HG03097 (cell line): ENCODE results near the gene NOP16.
"Not testable (repeated sequence)": the region's sequence is repeated elsewhere in the genome, so short reads cannot be mapped to it uniquely, and the experiment has no call there.

Experiments used
- ATAC-seq: cut with Tn5 transposase; IDR thresholded peaks from one replicate; pipeline ENCODE4 v1.9.1; 2021; ENCODE audit not compliant: unreplicated experiment, low FRiP score

The NOP16 gene

DNA sequence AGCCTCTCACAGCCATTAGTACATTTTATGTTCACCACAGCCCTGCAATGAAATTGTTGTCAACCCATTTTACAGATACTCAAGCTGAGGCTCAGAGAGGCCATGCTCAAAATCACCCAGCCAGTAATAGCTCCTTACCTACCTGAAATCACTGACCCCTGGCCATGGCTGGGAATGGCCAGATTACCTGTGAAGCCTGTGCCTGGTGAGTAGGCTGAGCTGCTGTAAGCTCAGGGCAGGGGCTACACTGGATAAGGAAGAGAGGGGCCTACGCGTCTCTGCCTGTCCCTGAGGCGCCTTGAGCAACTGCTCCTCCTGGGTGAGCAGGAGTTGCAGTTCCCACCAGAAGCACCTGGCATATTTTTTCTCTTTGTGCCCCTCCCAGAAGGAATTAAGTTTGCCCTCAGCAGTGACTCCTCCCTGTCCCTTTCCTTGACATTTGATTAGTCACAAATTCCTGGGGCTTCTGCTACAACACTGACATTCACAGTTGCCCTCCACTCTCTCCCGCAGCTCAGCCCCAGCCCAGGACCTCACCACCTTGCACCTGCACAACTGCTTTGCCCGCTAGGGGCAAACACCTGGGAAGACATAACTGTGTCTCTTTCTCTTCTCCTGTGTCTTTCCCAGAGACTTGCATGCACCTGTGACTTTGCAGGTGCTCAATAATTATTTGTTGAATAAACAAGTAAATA lies 22.2 kb upstream of the NOP16 start:
- no peak for ATAC-seq

DNA sequence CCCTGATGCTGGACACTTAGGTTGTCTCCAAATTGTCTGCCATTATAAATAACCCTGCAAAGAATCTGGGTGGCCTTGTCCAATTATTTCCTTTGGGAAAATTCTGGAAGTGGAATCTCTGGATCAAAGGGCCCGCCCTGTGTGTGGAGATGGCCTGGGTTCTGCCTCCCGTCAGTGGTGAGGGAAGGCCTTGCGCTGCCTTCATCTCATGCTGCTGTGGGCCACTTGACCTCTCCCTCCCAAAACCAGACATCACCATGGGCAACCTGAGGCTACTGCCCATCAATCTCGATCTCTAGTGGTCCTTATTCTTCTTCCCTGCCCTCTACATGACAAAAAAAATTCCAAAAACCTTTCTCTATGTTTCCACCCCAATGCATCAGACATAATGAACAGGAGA lies 21.4 kb upstream of the NOP16 start:
- ATAC-seq, result no peak

DNA sequence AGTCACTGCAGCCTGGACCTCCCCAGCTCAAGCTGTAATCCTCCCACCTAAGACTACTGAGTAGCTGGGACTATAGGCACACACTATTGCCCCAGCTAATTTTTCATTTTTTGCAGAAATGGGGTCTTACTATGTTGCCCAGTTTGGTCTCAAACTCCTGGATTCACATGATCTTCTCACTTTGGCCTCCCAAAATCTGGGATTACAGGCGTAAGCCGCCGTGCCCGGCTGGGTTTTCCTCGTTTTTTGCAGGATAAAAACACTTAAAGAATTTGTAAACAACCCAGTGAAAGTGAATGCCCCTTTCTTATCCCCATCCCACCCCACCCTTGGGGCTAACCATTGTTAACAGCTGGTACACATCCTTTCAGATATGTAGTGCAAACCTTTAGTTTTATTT lies 20.2 kb upstream of the NOP16 start:
- no peak for ATAC-seq

DNA sequence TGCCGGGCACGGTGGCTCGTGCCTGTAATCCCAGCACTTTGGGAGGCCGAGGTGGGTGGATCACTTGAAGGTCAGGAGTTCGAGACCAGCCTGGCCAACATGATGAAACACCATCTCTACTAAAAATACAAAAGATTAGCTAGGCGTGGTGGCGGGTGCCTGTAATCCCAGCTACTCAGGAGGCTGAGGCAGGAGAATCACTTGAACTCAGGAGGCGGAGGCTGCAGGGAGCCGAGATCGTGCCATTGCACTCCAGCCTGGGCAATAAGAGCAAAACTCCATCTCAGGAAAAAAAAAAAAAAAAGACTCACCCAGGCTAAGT lies 19.8 kb upstream of the NOP16 start:
- ATAC-seq, result not testable (repeated sequence)

DNA sequence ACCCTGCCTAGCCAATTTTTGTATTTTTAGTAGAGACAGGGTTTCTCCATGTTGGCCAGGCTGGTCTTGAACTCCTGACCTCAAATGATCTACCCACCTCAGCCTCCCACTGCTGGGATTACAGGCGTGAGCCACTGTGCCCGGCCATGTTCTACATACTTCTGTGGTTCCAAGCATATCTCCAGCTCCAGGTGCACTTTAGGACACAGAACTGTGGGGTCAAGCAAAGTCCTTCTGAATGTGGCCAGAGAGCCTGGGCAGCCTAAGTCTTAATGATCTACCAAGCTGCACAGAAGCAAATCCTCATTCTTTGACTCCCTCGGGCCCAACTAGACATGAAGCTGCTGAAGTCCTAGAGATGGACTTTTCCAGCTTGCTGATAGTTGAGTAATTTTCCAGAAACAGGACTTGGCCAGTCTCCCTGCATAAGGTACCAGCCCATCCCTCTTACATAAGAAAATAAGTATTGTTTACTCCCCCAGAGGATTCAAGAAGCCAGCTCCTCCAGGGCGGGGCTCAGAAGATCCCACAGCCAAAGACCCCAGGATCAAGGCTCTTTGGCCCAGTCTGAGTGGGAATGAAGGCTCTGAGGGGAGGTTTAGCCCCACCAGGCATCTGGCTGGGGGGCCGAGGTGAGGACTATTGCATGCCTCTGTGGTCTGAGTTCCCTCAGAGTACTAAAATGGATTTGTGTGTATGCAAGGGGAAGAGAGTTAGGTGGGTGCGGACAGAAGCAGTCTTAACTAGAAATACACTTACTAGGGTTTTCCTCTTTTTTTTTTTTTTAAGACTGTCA lies 19.3 kb upstream of the NOP16 start:
- no peak for ATAC-seq

DNA sequence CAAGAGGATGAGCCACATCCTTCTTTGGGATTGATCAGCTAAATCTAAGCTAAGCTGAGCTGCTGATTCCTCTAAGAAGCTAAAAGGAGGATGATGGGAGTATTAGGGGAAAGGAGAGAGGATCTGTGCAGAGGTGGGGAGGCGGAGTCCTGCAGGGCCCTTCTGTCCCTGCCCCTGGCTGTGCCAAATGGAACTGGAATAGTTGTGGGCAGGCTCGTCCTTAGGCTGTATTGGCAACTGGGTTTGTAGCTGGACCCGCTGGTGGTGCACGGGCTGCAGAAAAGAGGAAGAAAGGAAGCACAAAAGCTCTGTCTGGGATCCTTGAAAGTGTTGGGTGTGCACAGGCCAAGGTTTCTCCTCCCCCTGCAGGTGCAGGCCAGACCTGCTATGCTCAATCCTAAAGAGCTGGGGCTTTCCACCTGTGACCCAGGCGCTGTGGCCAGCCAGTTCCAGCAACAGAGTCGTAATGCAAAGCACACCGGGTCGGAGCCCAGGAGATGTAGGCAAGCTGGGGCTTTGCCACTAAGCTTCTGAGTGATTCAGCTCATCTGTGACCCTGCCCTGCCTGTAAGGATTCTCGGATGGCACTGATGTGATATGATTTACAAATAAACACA lies 18.1 kb upstream of the NOP16 start:
- ATAC-seq, result no peak

DNA sequence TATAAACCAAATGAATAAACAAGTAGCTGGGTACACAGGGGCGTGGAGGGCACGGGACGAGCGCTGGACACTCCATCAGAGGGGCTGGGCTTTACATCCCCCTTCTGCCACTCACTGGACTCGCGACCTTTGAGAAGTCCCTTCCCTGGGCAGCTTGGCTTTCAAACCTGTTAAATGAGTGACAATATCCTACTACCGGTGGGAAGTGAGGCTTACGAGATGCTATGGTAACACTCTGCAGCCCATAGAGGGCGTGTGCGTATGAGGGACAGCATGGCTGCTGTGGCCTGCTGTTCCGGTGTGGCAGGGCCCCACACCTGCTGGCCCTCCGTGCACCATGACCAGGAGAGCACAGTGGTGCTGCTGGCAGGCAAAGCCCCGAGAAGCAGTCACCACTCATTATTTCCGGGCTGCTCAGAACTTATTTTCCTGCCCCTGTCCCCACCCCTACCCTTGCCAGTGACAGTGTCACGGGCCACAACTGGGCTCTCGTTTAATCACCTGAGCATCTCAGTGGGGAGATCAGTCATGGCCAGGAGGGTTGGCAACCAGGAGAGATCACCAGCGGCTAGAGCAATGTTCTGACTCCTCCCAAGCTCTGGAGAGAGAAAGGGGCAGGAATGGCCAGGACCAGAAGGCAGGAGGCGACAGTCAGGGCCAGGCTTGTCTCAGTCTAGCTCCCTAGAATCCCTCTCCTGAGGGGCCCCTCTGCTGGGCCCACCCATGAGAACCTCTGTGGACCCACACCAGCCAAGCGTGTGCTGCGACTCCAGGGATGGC lies 17.4 kb upstream of the NOP16 start:
- no peak for ATAC-seq

DNA sequence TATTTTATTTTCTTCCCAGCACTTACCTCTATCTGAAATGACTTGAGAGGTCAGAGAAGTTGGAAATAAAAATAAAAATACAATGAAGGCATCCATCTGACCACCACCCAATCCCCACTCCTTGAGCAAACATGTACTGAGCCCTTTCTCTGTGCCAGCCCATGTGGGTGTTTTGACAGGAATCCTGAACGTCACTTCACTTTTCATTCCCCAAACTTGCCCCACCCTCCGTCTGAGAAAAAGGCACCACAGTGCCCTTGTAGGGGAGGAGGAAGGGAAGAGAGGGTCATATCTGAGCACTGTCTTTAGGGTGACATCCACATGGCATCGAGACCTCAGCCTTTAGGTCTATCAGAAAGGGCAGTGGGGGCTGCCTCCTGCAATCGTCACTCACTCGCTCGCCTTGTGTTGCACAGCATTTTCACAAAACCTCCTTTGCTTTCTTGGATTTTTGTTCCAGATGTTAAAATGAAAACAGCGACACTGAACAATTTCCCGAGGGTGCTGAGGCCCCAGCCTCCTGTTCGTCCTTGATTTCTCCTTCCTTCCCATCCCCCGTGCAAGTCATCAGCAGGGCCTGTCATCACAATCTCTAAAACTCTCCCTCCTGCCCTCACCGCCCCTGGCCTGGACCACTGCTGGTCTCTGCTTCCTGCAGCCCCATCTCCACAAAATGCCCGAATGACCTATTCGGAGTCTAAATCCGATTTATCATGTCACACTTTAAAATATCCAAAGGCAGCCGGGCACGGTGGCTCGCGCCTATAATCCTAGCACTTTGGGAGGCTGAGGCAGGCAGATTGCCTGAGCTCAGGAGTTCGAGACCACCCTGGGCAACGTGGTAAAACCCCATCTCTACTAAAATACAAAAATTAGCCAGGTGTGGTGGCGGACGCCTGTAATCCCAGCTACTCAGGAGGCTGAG lies 13.1 kb upstream of the NOP16 start:
- no peak for ATAC-seq

DNA sequence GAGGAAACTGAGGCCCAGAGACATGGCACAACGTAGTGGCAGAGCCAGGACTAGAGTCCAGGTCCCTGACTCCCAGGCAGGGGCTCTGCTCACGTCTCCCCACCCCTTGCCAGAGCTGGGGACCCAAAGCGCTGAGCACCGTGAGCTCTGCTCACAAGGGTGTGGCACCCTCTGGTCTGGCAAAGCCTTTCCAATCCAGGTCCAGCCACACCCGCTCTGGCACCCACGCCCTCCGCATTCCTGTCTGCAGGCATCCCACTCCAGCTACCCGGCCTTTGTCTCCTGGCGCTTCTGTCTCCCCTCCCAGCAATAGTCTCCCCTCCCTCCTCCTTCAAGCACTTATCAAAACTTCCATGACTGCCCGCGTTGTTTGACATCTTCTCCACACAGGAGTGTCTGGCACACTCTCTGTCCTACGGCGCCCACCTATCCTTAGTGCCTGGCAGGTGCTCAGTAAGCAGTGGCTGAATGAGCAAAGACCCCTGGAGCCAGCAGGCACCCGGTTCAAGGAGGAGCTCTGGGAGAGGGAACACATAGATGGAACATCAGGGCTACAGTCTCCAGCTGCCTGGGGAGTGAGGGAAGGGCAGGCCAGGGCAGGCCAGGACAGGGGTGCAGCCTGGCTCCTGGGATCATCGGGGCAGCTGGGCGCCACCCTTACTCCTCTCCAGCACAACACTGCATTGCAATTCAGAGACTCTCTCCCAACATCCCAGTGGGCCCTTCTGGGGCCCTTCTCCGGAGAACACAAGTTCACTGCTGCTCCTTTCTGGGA lies 12.2 kb upstream of the NOP16 start:
- ATAC-seq, result no peak

DNA sequence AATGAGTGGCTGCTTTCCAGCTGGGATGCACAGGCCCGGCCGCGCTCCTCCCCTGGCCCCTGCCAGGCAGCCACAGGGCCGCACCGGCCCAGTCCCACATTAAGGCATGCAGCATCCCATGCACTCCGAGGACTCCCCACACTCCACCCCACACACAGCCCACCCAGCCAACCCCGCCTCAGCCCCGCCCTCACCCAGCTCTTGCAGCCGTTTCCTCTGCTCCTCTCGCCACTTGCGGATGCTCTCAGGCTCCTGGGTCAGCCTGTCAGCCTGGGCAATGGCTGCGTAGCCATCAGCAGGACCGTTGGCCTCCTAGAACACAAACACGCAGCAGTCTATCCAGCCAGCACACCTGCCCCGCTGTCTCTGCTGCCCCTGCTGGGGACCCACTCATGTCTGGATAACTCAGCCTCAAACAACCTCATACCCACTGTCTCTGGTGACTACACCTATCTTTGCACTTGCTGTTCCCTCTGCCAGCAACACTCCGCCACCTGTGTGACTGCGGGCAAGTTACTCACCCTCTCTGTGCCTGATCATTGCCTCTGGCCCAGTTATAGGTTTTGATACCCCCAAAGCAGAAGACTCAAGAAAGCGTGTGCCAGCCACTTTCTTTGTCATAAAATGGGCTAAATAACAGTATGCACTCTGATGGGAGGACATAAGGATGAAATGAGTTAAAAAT lies 9.5 kb upstream of the NOP16 start:
- no peak for ATAC-seq

DNA sequence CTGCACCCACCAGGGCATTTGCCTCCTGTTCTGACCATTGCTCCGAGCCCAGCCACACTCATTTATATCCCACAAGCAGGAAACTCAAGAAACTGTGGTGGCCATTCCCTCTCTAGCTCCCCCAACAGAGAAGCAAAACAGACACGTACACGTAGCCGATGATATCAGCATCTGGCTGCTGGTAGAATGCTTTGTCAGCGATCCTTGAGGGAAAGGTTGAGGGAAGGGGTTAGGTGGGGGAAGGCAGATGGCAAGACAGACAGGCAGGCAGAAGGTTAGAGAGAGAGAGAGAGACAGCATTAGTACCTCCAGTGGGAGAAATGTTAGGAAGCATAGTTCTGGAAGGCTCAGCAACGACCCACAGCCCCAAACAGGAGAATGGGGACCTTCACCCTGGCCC lies 7.9 kb upstream of the NOP16 start:
- ATAC-seq, result no peak

DNA sequence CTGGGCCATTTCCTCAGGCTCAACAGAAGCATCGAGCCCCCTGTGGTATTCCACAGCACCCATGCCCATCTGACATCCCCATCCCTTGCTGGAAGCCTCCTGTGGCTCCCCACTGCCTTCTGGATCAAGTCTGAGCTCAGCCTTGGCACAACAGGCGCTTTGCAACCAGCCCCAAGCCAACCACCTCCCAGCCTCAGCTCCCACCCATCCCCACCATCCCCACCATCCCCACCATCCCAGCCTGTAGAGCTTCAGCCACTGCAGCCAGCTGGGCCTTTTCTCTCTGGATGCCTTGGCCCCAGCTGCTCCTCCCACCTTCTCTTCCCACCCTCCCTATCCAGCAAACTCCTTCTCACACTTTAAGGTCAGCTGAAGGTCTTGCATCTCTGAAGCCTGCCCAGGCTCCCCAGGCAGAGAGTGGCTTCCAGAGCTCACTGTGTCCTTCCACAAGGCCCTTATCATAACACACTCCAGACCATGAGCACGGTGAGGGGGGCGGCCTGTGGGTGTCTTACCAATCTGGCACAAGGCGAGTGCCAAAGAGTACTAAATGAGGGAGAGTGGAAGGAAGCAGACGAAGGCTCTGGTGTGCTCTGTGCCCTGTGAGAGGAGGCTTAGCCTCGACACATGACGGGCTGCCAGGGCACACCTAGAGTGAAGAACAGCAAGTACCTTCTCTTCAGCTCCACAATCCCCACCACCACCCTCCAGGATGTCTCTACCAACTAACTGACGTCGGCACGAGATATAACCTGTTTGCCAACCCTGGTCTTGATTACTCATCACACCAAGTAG lies 6.7 kb upstream of the NOP16 start:
- no peak for ATAC-seq

DNA sequence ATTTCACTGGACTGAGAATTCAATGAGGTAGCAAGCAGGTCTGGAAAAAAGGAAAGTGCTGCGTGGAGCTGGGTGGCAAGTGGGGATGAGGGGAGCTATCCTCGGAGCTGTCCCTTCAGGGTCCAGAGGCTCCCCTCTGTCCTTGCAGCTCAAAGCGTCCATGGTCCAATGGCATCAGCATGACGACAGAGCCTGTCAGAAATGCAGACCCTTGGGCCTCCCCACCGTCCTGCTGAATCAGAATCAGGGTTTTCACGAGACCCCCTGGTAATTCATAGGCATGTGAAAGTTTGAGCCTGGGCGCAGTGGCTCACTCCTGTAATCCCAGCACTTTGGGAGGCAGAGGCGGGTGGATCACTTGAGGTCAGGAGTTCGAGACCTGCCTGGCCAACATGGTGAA lies 5.7 kb upstream of the NOP16 start:
- no peak for ATAC-seq

DNA sequence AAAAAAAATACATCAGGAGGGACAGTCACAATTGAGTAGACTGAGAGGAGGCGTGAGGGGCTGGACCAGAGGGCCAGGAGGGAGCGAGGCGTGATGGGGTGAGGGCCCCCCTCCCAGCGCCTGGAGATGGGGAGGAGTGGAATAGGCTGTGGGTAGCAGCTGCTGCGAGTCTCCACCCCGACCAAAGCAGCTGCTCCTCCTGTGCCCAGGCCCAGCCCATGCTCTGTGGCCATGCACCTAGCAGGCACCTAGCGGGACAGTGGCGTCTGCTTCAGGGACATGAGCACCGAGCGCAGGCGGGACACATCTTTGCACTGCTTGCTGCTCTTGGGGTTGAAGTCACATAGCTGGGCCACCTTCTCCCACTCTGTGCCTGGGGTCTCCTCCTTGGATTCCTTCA lies 4.1 kb upstream of the NOP16 start:
- no peak for ATAC-seq

DNA sequence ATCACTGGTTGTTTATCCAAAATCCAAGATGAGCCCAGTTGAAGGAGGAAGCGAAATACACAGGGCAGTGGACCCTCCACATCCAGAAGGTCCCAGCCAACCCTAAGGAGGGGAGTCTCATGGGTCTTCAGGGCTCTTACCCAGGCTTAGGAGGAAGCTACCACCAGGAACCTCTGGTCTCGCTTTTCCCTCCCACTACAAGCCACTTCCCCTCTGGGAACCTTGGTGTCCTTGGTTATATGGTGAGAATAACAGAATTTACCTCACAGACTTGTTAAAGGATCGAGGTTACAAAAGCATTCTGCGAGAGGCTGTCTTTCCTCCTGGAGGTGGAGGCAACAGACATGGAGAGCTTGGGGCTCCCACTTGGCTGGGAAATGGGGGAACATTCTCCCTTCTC lies 3.6 kb upstream of the NOP16 start:
- ATAC-seq, result no peak

DNA sequence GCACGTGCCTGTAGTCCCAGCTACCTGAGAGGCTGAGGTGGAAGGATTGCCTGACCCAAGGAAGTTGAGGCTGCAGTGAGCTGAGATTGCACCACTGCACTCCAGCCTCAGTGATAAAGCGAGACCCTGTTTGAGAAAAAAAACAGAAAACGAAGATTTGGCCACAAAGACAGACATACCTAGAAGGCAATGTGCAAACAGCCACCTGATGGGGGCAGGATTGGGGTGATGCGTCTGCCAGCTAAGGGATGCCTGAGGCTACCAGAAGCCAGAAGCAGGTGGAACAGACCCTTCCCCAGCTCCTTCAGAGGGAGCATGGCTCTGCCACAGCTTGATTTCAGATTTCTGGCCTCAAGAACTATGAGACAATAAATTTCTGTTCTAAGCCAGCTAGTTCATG lies 3.1 kb upstream of the NOP16 start:
- ATAC-seq, result no peak

DNA sequence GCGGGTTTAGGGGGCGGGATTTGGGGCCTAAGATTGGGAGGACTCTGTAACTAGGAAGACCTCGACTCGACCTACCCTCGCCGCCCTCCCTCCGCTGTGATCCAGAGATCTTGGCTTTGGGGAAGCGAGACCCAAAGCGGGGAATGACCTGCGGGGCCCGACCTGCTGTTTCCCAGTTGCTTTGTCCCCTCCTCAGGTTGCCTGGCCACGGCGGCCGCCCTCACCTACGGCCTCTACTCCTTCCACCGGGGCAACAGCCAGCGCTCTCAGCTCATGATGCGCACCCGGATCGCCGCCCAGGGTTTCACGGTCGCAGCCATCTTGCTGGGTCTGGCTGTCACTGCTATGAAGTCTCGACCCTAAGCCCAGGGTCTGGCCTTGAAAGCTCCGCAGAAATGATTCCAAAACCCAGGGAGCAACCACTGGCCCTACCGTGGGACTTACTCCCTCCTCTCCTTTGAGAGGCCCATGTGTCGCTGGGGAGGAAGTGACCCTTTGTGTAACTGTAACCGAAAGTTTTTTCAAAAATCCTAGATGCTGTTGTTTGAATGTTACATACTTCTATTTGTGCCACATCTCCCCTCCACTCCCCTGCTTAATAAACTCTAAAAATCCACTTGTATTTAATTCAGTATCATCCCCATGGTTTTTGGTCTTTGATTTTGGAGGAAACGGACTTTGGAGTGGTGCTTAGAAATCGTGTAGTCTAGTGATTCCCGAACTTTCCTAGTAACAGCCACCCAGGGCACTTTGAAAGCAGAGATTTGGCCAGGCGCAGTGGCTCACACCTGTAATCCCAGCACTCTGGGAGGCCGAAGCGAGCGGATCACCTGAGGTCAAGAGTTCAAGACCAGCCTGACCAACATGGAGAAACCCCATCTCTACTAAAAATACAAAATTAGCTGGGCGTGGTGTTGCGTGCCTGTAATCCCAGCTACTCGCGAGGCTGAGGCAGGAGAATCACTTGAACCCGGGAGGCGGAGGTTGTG lies 1.0 kb upstream of the NOP16 start:
- no peak for ATAC-seq
